Measurements from ENCODE around the gene MYOD1.

Gene MYOD1

DNA sequence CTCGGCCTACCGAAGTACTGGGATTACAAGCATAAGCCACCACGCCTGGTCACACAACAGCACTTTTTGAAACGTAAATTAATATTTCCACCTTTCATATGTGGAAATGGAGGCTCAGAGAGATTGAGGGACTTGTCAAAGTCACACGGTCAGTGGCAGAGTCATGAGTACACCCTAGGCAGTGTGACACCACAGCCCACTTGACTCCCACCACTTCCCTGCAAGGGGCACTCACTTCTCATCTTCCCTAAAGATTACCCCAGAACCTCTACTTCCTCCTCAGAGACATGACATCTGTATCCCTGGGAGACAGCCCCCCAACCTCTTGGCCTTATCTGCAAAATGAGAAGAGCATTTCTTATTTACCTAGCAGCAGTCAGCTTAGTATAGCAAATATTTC lies 16.5 kb upstream of the MYOD1 start:
- no peak for DNase-seq (ENCODE audit: low spot score)

DNA sequence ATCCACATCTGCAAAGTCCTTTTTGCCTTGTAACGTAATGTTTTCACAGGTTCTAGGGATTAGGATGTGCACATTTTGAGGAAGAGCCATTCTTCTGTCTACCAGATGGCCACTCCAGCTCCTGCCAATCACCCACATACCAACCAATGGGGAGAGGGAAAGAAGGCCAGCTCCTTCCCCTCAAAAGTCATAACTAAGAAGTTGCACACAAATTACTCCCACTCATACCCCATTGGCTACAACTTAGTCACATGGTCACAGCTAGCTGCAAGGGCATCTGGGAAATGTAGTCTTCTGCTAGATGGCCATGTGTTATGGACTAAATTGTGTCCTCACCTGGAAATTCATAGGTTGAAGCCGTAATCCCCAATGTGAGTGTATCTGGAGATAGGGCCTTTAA lies 15.4 kb upstream of the MYOD1 start:
- DNase-seq (ENCODE audit: low spot score), result peak; percentile 21

DNA sequence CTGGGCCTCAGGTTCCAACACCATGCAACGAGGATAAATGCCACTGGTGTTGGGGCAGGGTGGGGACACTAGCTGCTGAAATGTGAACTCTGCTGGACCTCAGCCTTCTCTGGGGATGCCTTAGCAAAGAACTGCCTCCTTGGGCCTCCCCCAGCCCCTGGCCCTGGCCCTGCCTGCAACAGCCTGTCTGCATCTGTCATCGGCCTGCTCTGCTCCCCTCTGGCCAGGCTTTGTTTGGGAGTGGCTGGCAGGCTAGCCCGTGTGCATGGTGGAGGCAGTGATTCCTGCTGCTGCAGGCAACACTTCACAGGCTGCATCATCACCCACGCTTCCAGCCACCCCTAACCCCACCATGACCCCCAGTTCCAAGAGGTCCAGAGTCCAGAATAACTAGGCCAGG lies 11.5 kb upstream of the MYOD1 start:
- DNase-seq (ENCODE audit: low spot score), result no peak

DNA sequence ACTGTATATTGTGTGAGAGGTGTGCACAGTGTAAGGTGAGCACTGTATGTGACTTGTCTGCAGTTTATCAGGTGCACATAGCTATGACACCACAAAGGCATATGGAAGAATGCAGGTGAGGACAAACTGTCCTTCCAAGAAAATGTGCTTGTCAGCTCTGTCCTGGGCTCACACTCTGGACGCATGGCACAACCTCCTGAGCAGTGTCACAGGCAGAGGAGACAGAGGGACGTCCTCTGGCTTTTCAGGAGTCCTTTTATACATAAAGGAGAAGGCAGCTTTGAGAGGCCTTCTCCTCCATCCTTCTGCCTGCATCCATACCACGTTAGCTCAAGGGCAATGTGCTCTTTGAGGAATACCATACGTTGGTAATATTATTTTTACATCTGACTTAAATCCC lies 7.5 kb upstream of the MYOD1 start:
- no peak for DNase-seq (ENCODE audit: low spot score)

DNA sequence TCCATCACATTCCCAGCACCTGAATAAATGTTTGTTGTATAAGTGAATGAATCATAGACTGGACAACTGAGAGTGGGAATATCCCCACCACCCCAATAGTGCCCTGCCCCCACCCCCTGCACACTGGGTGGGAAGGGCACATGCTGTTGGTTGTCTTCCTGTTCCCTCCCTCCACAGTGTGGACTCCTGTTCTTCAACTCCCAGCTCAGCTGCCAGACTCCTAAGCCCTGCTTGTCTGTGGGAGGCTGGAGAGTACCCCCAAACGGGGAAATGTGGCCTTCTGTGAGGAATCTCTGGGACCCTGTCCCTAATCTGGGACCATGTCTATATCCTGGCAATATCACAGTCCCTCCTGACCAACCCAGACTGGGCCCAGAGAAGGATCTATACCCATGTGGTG lies 5.5 kb upstream of the MYOD1 start:
- DNase-seq (ENCODE audit: low spot score), result no peak

DNA sequence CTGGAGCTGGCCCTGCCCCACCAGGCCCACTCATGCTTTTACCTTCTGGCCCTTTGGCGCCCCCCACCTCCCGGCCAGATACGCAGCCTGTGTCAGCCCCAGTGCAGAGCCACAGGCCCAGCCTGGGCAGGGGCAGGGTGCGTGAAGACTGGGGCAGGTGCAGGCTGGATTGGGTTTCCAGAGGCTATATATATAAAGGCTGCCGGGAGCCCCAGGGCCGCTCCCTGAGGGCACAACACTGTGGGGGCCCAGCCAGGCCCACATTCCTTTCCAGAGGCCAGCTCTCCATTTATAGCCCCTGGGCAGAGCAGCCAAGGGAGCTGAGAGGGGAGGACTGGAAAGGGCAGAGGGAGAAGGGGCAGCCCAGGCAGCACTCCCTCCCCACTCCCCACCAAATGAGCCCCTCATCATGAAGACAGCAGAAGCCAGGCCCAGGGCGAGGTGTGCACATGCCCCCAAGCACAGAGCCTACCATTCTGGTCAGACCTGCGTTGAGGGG lies 5.0 kb upstream of the MYOD1 start:
- DNase-seq (ENCODE audit: low spot score), result no peak

DNA sequence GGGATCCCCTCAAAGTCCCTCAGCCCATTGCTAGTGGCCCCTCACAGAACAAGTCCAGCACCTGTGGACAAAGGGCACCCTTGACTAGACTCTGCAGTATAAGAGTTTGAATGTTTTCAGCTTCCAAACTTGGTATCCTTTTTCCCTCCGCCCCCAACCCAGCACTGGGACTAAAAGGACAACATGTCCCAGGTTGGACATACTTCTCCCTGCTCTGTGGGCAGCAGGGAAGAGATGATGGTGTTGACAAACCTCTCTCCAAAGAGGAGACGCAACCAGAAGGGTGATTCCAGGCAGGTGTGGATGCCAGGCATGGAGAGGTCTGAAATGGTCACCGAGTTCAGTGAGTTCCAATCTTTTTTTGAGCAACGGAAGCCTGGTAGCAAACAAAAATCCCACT lies 4.5 kb upstream of the MYOD1 start:
- no peak for DNase-seq (ENCODE audit: low spot score)

DNA sequence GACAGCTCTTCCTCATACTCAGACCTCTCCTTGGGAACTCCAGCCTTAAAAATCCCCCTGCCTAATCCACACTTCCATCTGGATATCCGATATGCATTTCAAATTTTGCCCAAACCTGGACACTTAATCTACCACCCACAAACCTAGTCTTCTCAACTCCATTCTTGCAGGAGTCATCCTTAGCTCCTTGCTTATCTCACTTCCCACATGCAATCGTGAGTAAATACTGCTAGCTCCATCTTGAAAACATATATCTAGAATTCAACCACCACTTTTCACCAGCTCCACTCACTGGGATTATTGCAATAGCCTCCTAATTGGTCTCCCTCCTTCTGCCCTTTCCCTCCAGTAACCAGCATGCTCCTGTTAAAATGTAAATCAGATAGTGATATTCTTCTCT lies 2.6 kb upstream of the MYOD1 start:
- no peak for DNase-seq (ENCODE audit: low spot score)

DNA sequence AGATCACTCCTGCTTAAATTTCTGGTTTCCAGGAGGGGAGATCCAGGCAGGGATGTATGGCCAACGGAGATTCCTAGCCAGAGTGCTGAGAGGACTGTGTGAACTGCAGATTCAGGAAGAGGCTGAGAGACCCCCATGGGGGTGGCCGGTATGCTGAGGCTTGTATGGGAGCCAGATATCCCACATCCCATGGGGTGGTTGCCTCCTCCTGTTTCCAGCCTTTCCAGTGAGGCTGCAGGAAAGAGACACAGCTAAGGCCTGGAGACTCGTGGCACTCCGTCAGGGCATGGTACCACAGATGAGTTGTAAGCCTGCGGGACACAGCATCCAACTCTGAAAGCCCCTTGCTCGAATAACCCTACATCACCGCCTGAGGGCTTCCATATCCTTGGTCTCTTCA lies 1.4 kb upstream of the MYOD1 start:
- DNase-seq (ENCODE audit: low spot score), result no peak

DNA sequence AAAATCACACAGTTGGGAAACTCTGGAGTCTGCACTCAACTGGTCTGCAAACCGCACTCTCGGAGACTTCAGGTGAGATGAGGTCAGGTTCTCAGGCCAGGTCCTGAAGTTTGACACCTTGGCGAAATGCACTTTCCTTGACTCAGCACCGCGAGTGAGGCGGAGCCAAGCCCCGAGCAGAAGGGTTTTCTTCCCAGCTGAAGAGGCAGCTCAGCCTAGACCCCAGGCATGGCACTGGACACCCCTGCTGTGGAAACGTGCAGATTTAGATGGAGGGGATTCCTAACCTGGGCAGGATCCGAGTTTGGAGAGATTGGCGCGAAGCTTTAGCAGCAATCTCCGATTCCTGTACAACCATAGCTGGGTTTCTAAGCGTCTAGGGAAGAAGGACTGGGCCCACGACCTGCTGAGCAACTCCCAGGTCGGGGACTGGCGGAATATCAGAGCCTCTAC lies 835 bp upstream of the MYOD1 start:
- DNase-seq (ENCODE audit: low spot score), result no peak

DNA sequence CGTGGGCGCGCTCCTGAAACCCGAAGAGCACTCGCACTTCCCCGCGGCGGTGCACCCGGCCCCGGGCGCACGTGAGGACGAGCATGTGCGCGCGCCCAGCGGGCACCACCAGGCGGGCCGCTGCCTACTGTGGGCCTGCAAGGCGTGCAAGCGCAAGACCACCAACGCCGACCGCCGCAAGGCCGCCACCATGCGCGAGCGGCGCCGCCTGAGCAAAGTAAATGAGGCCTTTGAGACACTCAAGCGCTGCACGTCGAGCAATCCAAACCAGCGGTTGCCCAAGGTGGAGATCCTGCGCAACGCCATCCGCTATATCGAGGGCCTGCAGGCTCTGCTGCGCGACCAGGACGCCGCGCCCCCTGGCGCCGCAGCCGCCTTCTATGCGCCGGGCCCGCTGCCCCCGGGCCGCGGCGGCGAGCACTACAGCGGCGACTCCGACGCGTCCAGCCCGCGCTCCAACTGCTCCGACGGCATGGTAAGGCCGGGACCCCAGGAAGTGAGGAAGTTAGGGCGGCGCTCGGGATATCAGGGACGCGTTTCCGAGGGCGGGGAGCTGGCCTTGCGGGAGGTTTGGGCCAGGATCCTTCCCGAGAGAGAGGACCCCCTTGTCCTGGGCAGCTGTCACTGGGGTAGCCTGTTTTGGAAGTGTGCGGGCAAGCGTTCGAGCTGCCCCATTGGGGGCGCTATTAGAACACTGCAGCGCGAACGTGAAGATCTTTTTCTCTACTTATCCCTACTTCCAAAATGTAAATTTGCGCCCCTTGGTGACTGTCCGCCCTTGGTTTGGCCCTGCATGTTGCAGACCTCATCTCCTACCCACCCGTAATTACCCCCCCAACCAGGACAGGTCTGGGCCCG lies 796 bp downstream of the MYOD1 start:
- no peak for DNase-seq (ENCODE audit: low spot score)

DNA sequence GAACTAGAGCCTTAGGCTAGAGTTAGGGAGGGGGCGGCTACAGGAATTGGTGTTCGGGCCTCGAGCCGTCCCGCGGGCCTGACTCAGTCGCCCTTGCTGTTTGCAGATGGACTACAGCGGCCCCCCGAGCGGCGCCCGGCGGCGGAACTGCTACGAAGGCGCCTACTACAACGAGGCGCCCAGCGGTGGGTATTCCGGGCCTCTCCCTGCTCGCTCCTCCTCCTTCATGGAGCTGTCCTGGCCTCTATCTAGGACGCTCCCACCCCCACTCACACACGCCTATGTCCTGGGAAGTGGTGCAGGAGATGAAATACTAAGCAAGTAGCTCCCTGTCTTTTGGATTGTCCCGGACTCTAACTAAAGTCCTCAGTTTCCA lies 1.4 kb downstream of the MYOD1 start:
- DNase-seq (ENCODE audit: low spot score), result no peak

DNA sequence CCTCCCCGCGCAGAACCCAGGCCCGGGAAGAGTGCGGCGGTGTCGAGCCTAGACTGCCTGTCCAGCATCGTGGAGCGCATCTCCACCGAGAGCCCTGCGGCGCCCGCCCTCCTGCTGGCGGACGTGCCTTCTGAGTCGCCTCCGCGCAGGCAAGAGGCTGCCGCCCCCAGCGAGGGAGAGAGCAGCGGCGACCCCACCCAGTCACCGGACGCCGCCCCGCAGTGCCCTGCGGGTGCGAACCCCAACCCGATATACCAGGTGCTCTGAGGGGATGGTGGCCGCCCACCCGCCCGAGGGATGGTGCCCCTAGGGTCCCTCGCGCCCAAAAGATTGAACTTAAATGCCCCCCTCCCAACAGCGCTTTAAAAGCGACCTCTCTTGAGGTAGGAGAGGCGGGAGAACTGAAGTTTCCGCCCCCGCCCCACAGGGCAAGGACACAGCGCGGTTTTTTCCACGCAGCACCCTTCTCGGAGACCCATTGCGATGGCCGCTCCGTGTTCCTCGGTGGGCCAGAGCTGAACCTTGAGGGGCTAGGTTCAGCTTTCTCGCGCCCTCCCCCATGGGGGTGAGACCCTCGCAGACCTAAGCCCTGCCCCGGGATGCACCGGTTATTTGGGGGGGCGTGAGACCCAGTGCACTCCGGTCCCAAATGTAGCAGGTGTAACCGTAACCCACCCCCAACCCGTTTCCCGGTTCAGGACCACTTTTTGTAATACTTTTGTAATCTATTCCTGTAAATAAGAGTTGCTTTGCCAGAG lies 2.0 kb downstream of the MYOD1 start:
- DNase-seq (ENCODE audit: low spot score), result no peak

DNA sequence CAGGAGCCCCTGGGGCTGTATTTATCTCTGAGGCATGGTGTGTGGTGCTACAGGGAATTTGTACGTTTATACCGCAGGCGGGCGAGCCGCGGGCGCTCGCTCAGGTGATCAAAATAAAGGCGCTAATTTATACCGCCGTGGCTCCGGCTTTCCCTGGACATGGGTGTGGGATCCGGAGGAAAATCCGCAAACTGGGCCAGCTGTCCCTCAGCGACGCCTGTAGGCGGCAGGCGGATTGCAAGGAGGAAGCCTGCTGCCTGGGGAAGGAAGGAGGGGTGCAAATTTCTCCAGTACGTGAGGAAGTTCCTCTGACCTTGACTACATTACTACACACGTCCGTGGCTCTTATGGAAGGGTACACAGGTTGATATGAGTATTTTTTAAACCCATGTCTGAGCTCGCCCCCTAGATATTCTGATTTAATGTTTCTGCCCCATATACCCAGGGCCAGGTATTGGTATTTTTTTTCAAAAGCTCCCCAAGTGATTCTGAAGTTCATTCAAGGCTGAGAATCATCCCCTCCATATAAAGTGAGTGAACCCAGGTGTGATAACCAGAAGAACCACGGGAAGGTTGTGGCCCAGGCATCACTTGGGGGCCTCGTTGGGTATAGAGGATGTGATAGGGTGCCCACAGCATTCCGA lies 2.8 kb downstream of the MYOD1 start:
- no peak for DNase-seq (ENCODE audit: low spot score)

DNA sequence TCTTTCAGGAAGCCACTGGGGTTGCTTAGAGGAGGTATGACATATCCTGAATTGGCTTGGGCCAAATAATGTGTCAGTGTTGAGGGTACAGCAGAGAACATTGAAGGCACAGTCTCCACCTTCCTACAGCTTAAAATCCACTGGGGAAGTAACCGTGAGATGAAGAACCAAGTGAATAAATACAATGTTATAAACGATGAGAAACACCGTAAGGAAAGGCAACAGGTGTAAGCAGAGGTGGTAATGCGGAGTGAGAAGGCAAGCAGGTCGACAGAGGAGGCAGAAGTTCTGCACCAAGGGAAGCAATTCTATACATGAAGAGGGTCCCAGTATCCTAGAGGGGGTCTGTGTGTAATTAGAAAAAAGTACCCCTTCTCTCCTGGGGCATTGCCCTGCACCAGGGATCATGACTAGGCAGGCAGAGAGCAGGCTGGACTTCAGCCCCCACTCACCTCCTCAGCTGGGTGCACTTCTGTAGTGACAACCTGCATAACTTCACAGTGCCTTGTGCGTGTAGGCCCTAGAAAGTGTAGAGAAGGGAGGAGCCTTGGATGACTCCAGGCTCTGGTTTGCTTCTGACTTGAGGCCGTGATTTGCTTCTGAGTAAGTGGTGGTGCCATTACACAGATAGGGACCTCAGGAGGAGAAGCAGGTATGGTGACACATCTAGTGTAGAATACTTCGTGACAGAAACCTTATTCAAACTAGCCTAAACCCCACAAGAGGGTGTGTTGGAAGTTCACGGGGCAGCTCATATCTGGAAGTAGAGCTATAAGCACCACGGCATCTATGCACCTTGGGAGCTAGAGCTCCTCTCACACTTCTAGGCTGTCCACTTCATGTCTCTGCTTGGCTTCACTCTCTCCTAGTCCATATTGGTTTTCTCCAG lies 4.9 kb downstream of the MYOD1 start:
- DNase-seq (ENCODE audit: low spot score), result no peak

DNA sequence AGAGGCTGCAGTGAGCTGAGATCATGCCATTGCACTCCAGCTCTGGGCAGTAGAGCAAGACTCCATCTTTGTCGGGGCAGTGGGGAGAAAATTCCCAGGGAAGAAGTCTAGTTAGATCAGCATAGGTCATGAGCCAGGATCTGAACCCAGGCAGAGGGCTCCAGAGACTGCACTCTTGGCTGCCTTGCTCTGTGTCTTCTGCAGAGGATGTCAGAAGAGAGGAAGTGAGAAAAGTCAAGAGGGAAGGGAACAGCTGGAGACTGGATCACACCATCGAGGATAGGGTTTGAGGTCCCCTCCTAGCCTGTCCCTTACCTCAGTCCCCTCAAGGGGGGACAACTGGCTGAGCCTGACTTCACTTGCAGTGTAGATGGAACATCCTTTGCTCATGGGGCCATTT lies 5.8 kb downstream of the MYOD1 start:
- DNase-seq (ENCODE audit: low spot score), result no peak

DNA sequence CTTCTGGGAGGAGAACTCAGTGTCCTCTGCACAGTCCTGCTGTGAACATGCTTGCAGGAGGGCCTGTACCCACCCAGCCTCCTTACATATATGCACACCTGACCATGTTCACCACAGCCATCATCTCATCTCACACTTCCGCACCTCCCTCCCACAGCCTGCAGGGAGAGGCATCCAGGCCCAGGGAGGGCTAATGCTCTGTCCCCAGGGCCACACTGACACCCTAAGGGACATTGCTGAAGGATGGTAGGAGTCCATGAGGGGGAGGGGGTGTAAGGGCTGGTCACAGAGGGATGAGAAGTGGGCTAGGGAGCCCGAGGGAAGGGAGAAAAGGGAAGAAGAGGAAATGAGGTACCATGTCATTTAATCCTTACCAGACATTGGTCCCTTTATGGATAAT lies 10.8 kb downstream of the MYOD1 start:
- DNase-seq (ENCODE audit: low spot score), result no peak

DNA sequence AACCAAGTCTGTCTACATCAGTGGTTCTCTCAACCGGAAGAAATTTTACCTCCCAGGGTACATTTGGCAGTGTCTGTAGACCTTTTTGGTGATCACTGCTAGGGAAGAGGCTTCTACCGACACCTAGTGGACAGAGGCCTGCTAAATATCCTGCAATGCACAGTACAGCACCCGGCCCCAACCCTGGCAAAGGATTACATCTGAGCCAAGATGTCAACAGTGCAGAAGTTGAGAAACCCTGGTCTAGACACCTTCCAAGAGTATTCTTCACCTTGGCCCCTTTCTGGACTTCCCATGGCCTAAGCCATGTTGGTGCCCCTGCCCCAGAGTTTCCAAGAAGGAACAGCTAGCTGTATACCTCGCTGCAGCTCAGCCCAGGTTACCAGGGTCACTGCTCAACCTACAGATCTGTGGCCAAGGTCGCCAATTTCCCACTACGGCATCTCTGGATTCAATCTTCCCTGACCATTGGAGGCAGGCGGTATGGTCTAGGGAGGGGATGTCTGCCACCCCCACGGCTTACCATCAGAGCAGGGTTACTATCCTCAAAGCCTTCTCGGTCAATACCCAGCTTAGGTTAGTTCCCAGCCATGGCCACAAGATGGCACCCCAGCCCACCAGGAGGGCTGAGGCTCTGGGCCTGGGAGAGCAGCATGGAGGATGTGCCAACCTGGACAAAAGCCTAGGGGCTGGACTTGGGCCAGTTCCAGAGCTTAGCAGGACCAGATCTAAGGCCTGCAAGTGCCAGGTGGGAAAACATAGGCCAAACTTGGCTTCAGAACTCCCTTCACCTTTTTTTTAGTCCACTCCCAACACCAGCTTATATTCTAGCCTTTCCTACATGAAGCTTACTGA lies 11.5 kb downstream of the MYOD1 start:
- peak; percentile 78 for DNase-seq (ENCODE audit: low spot score)

DNA sequence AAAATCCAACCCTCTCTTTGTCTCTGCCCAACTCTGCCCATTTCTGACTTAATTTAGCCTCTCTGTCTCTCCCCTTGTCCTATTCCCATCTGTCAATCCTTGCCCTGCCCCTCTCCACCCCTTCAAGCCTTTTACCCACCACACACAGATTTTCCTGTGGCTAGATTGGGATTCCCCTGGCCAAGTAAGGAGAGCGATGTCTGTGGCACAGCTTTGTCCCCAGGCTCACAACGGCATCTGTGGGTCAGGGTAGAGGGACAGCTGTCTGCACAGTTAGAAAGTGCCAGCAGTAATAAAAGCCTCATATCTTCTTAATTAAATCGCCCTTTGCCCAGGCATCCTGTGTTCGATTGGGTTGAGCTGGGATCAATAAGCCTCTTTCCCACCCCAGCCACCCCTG lies 13.9 kb downstream of the MYOD1 start:
- no peak for DNase-seq (ENCODE audit: low spot score)

DNA sequence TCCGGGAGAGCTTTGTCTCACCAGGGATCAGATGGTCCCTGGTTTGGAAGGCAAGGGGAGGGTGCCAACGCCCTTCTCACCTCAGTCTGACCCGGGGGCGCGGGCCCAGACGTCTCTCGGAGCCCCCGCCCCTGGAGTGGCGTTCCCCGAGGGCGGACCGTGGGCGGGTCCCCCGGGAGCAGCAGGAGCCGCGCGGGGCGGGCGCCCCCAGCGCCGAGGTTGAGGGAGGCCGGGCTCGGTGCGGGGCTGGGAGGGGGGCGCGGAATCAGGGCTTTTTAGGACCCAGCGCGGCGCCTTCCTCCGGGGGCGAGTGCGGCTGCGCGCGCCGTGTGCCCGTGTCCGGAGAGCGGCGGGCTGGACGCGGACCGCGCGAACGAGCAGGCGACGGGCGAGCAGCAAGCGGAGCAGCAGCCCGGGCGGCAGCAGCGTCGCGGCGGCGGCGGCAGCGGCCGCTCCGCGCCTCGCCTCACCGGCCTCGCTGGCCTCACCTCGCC lies 15.1 kb downstream of the MYOD1 start, which contains the start of gene KCNC1:
TSS of gene KCNC1 (plus strand) at position 364 of the 494 bp plus-strand sequence. CDS start 1,222 bp downstream, outside the sequence.
- DNase-seq (ENCODE audit: low spot score), result peak; percentile 61
